Measurements from ENCODE around the gene STRIP2.
"Not testable (repeated sequence)": the region's sequence is repeated elsewhere in the genome, so short reads cannot be mapped to it uniquely, and the experiment has no call there.

The STRIP2 gene

GRCh38 chr7:129433847-129434674 is at the start of gene STRIP2:
Gene STRIP2, plus strand, starts transcription at chr7:129434432. Its CDS starts 41 bp downstream, at chr7:129434473.
- DNase-seq (ENCODE audit: low read depth), result peak; percentile 81

GRCh38 chr7:129385116-129385515 is 49.1 kb upstream of the STRIP2 start:
- DNase-seq (ENCODE audit: low read depth), result no peak

GRCh38 chr7:129385598-129385997 is 48.6 kb upstream of the STRIP2 start:
- DNase-seq (ENCODE audit: low read depth), result no peak

- no peak for DNase-seq (ENCODE audit: low read depth)
These were observed 47.7 kb upstream of the STRIP2 start for GRCh38 chr7:129386506-129386905.

GRCh38 chr7:129387537-129387936 is 46.7 kb upstream of the STRIP2 start:
- DNase-seq (ENCODE audit: low read depth), result no peak

GRCh38 chr7:129388333-129389098 is 45.7 kb upstream of the STRIP2 start:
- no peak for DNase-seq (ENCODE audit: low read depth)

GRCh38 chr7:129389829-129390228 is 44.4 kb upstream of the STRIP2 start:
- DNase-seq (ENCODE audit: low read depth), result no peak

GRCh38 chr7:129390314-129390713 is 43.9 kb upstream of the STRIP2 start:
- DNase-seq (ENCODE audit: low read depth), result no peak

GRCh38 chr7:129391546-129392171 is 42.6 kb upstream of the STRIP2 start:
- no peak for DNase-seq (ENCODE audit: low read depth)

GRCh38 chr7:129393255-129393654 is 41.0 kb upstream of the STRIP2 start:
- DNase-seq (ENCODE audit: low read depth), result no peak

GRCh38 chr7:129394101-129394500 is 40.1 kb upstream of the STRIP2 start:
- DNase-seq (ENCODE audit: low read depth), result no peak

- no peak for DNase-seq (ENCODE audit: low read depth)
These were observed 39.0 kb upstream of the STRIP2 start for GRCh38 chr7:129394982-129395914.

- DNase-seq (ENCODE audit: low read depth), result no peak
These were observed 32.8 kb upstream of the STRIP2 start for GRCh38 chr7:129401228-129401966.

- DNase-seq (ENCODE audit: low read depth), result no peak
These were observed 32.0 kb upstream of the STRIP2 start for GRCh38 chr7:129401967-129402860.

GRCh38 chr7:129405527-129405926 is 28.7 kb upstream of the STRIP2 start:
- DNase-seq (ENCODE audit: low read depth), result no peak

GRCh38 chr7:129410238-129410637 is 24.0 kb upstream of the STRIP2 start:
- DNase-seq (ENCODE audit: low read depth), result not testable (repeated sequence)

GRCh38 chr7:129412501-129412900 is 21.7 kb upstream of the STRIP2 start:
- DNase-seq (ENCODE audit: low read depth), result no peak

GRCh38 chr7:129417073-129417472 is 17.2 kb upstream of the STRIP2 start:
- no peak for DNase-seq (ENCODE audit: low read depth)

- no peak for DNase-seq (ENCODE audit: low read depth)
These were observed 12.4 kb upstream of the STRIP2 start for GRCh38 chr7:129421717-129422250.

GRCh38 chr7:129422727-129423126 is 11.5 kb upstream of the STRIP2 start:
- no peak for DNase-seq (ENCODE audit: low read depth)
